Right ventricle myocardium inferior (tissue), 1 donor: Measurements from ENCODE around the gene C4BPA. TPM values are rescaled to one million over a fixed set of nuclear protein-coding genes. Genes with fewer than 3 reads are reported as not detected.

Experiments
- ATAC-seq: fragments of 200-7000 bp; cut with Tn5 transposase; one replicate; pipeline ENCODE4 v1.9.1; 2020; ENCODE audit warnings: mild to moderate bottlenecking, moderate library complexity
- DNase-seq: peaks from one replicate; pipeline ENCODE4 v3.0.0; 2021; ENCODE audit errors: missing footprints
- intact Hi-C: fragments of 100-400 bp; cut with DNase I; formaldehyde crosslinking; loops from one replicate; pipeline ENCODE4 v1.11.0; 2022
- total RNA-seq: library from RNA; stranded (reverse); fragmentation: NEBNext Ultra II Directional; extraction: Animal tissue kit (Norgen Biotek cat#: 25700); gene quantifications from one replicate; pipeline ENCODE4 v1.2.1, GENCODE V29; 2021
- donor health status: DM: no; HTN: yes; CAD: no; lungs with severe emphysema.

The C4BPA gene
- total RNA-seq, 1 donor from 2014 or later, result not detected

GRCh38 chr1:207093944-207094343 is 10.1 kb upstream of the C4BPA start:
- DNase-seq, result no peak
- no peak for ATAC-seq
- intact Hi-C loops, result no loop called here

GRCh38 chr1:207097871-207098324 is 6.1 kb upstream of the C4BPA start:
- ATAC-seq, result no peak
- intact Hi-C loops, result no loop called here
- DNase-seq, result no peak

GRCh38 chr1:207101720-207102119 is 2.3 kb upstream of the C4BPA start:
- ATAC-seq (no peak), DNase-seq (no peak)
- intact Hi-C loops, result no loop called here

GRCh38 chr1:207102146-207102545 is 1.9 kb upstream of the C4BPA start:
- ATAC-seq, result no peak
- intact Hi-C loops, result no loop called here
- no peak for DNase-seq

- intact Hi-C loops, result no loop called here
- no peak for DNase-seq
- ATAC-seq, result no peak
These were observed 1.4 kb upstream of the C4BPA start for GRCh38 chr1:207102659-207103058.

GRCh38 chr1:207109004-207109403 is 5.0 kb downstream of the C4BPA start:
- ATAC-seq, result no peak
- intact Hi-C loops, result no loop called here
- DNase-seq, result no peak

GRCh38 chr1:207112616-207113296 is 8.7 kb downstream of the C4BPA start:
- intact Hi-C loops, result no loop called here
- DNase-seq, result no peak
- ATAC-seq, result no peak

GRCh38 chr1:207115269-207115668 is 11.2 kb downstream of the C4BPA start:
- DNase-seq (no peak), ATAC-seq (no peak)
- intact Hi-C loops, result no loop called here

- intact Hi-C loops, result no loop called here
- DNase-seq (no peak), ATAC-seq (no peak)
These were observed 20.4 kb downstream of the C4BPA start for GRCh38 chr1:207124389-207124788.

GRCh38 chr1:207128336-207128921 is 24.4 kb downstream of the C4BPA start:
- no peak for ATAC-seq
- no peak for DNase-seq
- intact Hi-C loops, result no loop called here

GRCh38 chr1:207129053-207129452 is 25.0 kb downstream of the C4BPA start:
- no peak for DNase-seq
- no peak for ATAC-seq
- intact Hi-C loops, result no loop called here

- no peak for DNase-seq
- no peak for ATAC-seq
- intact Hi-C loops, result no loop called here
These were observed 26.4 kb downstream of the C4BPA start for GRCh38 chr1:207130252-207131036.

- no peak for DNase-seq
- ATAC-seq, result no peak
- intact Hi-C loops, result no loop called here
These were observed 27.1 kb downstream of the C4BPA start for GRCh38 chr1:207131163-207131562.

GRCh38 chr1:207134581-207134980 is 30.5 kb downstream of the C4BPA start:
- ATAC-seq (no peak), DNase-seq (no peak)
- intact Hi-C loops, result no loop called here

GRCh38 chr1:207139616-207140015 is 35.6 kb downstream of the C4BPA start:
- ATAC-seq, result no peak
- intact Hi-C loops, result no loop called here

GRCh38 chr1:207140536-207140935 is 36.5 kb downstream of the C4BPA start:
- intact Hi-C loops, result no loop called here
- DNase-seq (no peak), ATAC-seq (no peak)

More at GRCh38 chr1:207139616-207140015, 35.6 kb downstream of the C4BPA start:
- DNase-seq, result no peak

GRCh38 chr1:207145401-207146058 is 41.5 kb downstream of the C4BPA start:
- DNase-seq, result no peak
- no peak for ATAC-seq
- intact Hi-C loops, result no loop called here

- intact Hi-C loops, result no loop called here
- ATAC-seq (no peak), DNase-seq (no peak)
These were observed 47.9 kb downstream of the C4BPA start for GRCh38 chr1:207151920-207152319.

- intact Hi-C loops, result no loop called here
- ATAC-seq (no peak), DNase-seq (no peak)
These were observed 48.9 kb downstream of the C4BPA start for GRCh38 chr1:207152792-207153468.
